HCT116 (cell line): ENCODE measurements around the gene UXS1. TPM values are rescaled to one million over a fixed set of nuclear protein-coding genes. Genes with fewer than 3 reads are reported as not detected.

Experiments
- ATAC-seq: fragments of 200-7000 bp; cut with Tn5 transposase; 2 replicates; pipeline ENCODE4 v1.9.1; 2020; ENCODE audit warnings: mild to moderate bottlenecking, moderate library complexity
- BruUV-seq: library from RNA; stranded (reverse); fragments of 400-500 nt; replicated peaks from 2 replicates; lab custom pipeline; 2021; lab: Mats Ljungman, UMichigan
- CTCF ChIA-PET: fragments of 300-600 bp; sonication (Branson Sonifier 250); formaldehyde crosslinking; loops from one replicate; lab custom pipeline; 2021; ENCODE audit warnings: antibody characterized with exemption; lab: Charles Lee
- POLR2A ChIA-PET: fragments of 300-600, 350-600 bp; sonication (Branson Sonifier 250); formaldehyde crosslinking; loops from one replicate; lab custom pipeline; 2021; ENCODE audit warnings: antibody characterized with exemption; lab: Charles Lee
- RAD21 ChIA-PET, 2 experiments: fragments of 300-600 bp; sonication (Branson Sonifier 250); formaldehyde crosslinking; loops; one replicate each; lab custom pipeline; 2023; ENCODE audit warnings: low total read pairs in 2 of 2; ENCODE audit not compliant: uncharacterized antibody in 2 of 2, unreplicated experiment in 2 of 2, low non-redundant PET in 1 of 2; lab: Charles Lee
- DNase-seq: peaks from one replicate; pipeline ENCODE4 v3.0.0-alpha.2; 2010; ENCODE audit warnings: low read depth, low spot score
- H2AFZ ChIP-seq: fragments of 200-600 bp; shearing (Covaris generic), sonication (generic); 2 replicates; pipeline ENCODE4 v1.6.1; 2017; ENCODE audit warnings: low read depth, mixed run types, mixed read lengths, antibody characterized with exemption, low read length; ENCODE audit not compliant: poor library complexity, severe bottlenecking
- H3K27ac ChIP-seq: 2 replicates; pipeline ENCODE4 v1.5.1; 2012; ENCODE audit warnings: low read depth, low read length
- H3K27me3 ChIP-seq: fragments of 200-600 bp; sonication (generic); 2 replicates; pipeline ENCODE4 v1.6.1; 2016; ENCODE audit warnings: mixed run types, low read length, mixed read lengths; ENCODE audit not compliant: insufficient read depth
- H3K36me3 ChIP-seq, 2 experiments: fragments of 200-500 bp in 1 of 2; fragments of 200-600 bp in 1 of 2; sonication (Bioruptor generic) in 1 of 2; sonication (generic) in 1 of 2; 2 replicates each; pipeline versions ENCODE4 v1.5.1 to v1.6.1; 2014 to 2016; ENCODE audit warnings: low read length in 2 of 2, inconsistent platforms in 1 of 2, mixed read lengths in 1 of 2, mixed run types in 1 of 2; ENCODE audit not compliant: insufficient read depth in 2 of 2, control insufficient read depth in 1 of 2
- H3K4me1 ChIP-seq, 2 experiments: fragments of 200-600 bp in 1 of 2; sonication (generic) in 1 of 2; 2 replicates each; pipeline versions ENCODE4 v1.5.1 to v1.6.1; 2012 to 2017; ENCODE audit warnings: low read length in 2 of 2, inconsistent platforms in 1 of 2, mild to moderate bottlenecking in 1 of 2, mixed read lengths in 1 of 2, mixed run types in 1 of 2, moderate library complexity in 1 of 2; ENCODE audit not compliant: insufficient read depth in 2 of 2, control insufficient read depth in 1 of 2
- H3K4me2 ChIP-seq: fragments of 200-600 bp; sonication (generic); 2 replicates; pipeline ENCODE4 v1.6.1; 2017; ENCODE audit warnings: mixed run types, low read length, mixed read lengths
- H3K4me3 ChIP-seq, 2 experiments: fragments of 200-600 bp in 1 of 2; sonication (generic) in 1 of 2; replicated peaks in 1 of 2; 2 replicates each; pipeline ENCODE4 v1.5.1; 2011 to 2016; ENCODE audit warnings: low read length in 2 of 2, control low read depth in 1 of 2, low read depth in 1 of 2, mild to moderate bottlenecking in 1 of 2, mixed read lengths in 1 of 2, mixed run types in 1 of 2
- H3K79me2 ChIP-seq: fragments of 200-600 bp; sonication (generic); 2 replicates; pipeline ENCODE4 v1.6.1; 2017; ENCODE audit warnings: mild to moderate bottlenecking, mixed run types, low read length, moderate library complexity, mixed read lengths; ENCODE audit not compliant: insufficient read depth
- H3K9ac ChIP-seq: fragments of 200-600 bp; sonication (generic); 2 replicates; pipeline ENCODE4 v1.6.1; 2016; ENCODE audit warnings: low read length, mixed read lengths
- H3K9me2 ChIP-seq: fragments of 200-600 bp; sonication (generic), shearing (Covaris generic); 2 replicates; pipeline ENCODE4 v1.6.1; 2017; ENCODE audit warnings: mixed run types, mild to moderate bottlenecking, moderate library complexity; ENCODE audit not compliant: insufficient read depth
- H3K9me3 ChIP-seq, 2 experiments: fragments of 200-500 bp in 1 of 2; fragments of 200-600 bp in 1 of 2; sonication (Bioruptor generic) in 1 of 2; sonication (generic) in 1 of 2; 2 replicates each; pipeline ENCODE4 v1.6.1; 2014 to 2017; ENCODE audit warnings: low read length in 2 of 2, mixed read lengths in 2 of 2, inconsistent platforms in 1 of 2, low read depth in 1 of 2, mild to moderate bottlenecking in 1 of 2, mixed run types in 1 of 2, moderate library complexity in 1 of 2; ENCODE audit not compliant: control insufficient read depth in 1 of 2, insufficient read depth in 1 of 2
- H4K20me1 ChIP-seq: fragments of 200-600 bp; sonication (generic), shearing (Covaris generic); 2 replicates; pipeline ENCODE4 v1.6.1; 2017; ENCODE audit warnings: mixed run types, mild to moderate bottlenecking, moderate library complexity; ENCODE audit not compliant: insufficient read depth
- CBX3 ChIP-seq: IDR thresholded peaks from 2 replicates; pipeline ENCODE4 v1.6.1; 2012; ENCODE audit warnings: low read depth
- EGR1 ChIP-seq: IDR thresholded peaks from 2 replicates; pipeline ENCODE4 v1.6.1; 2012; ENCODE audit warnings: low read depth
- ELF1 ChIP-seq: IDR thresholded peaks from 2 replicates; pipeline ENCODE4 v1.6.1; 2012; ENCODE audit warnings: low read depth, borderline replicate concordance
- FOSL1 ChIP-seq: IDR thresholded peaks from 2 replicates; pipeline ENCODE4 v1.6.1; 2012; ENCODE audit warnings: low read depth
- RAD21 ChIP-seq: IDR thresholded peaks from 2 replicates; pipeline ENCODE4 v1.6.1; 2012; ENCODE audit warnings: low read depth, mild to moderate bottlenecking
- SP1 ChIP-seq: IDR thresholded peaks from 2 replicates; pipeline ENCODE4 v1.6.1; 2012; ENCODE audit warnings: low read depth
- TCF7L2 ChIP-seq: IDR thresholded peaks from 2 replicates; pipeline ENCODE4 v1.7.0; 2011; ENCODE audit warnings: borderline replicate concordance, inconsistent platforms; ENCODE audit not compliant: insufficient read depth, insufficient read length; ENCODE audit errors: extremely low read depth
- YY1 ChIP-seq: IDR thresholded peaks from 2 replicates; pipeline ENCODE4 v1.6.1; 2011; ENCODE audit warnings: low read length, low read depth, moderate library complexity, mild to moderate bottlenecking; ENCODE audit not compliant: insufficient replicate concordance; ENCODE audit errors: extremely low read depth
- ZFX ChIP-seq: fragments of 450-650 bp; IDR thresholded peaks from 2 replicates; pipeline ENCODE4 v1.6.1; 2017
- intact Hi-C: fragments of 100-400 bp; cut with micrococcal nuclease; formaldehyde crosslinking; loops from 2 replicates; pipeline ENCODE4 v1.10.0; 2022
- total RNA-seq: library from RNA; stranded (reverse); gene quantifications from one replicate; pipeline ENCODE4 v1.2.1, GENCODE V29; 2021; ENCODE audit not compliant: unreplicated experiment
- TF ChIP-seq, protein P1 (sequence below): IDR thresholded peaks from 2 replicates; pipeline ENCODE4 v1.6.1; 2012; ENCODE audit warnings: low read depth
- TF ChIP-seq, protein P2 (sequence below), 3 experiments: fragments of 200-600 bp in 1 of 3; sonication (generic) in 1 of 3; IDR thresholded peaks in 2 of 3; conservative IDR thresholded peaks in 1 of 3; 2 replicates each; pipeline ENCODE4 v1.5.1; 2012 to 2017; ENCODE audit warnings: low read depth in 2 of 3, low read length in 2 of 3, antibody characterized with exemption in 1 of 3, borderline replicate concordance in 1 of 3, control low read depth in 1 of 3, mild to moderate bottlenecking in 1 of 3, mixed read lengths in 1 of 3, mixed run types in 1 of 3, moderate library complexity in 1 of 3; ENCODE audit not compliant: insufficient read depth in 1 of 3
- TF ChIP-seq, protein P3 (sequence below): IDR thresholded peaks from 2 replicates; pipeline ENCODE4 v1.6.1; 2011; ENCODE audit warnings: mild to moderate bottlenecking, low read length, moderate library complexity; ENCODE audit not compliant: insufficient replicate concordance; ENCODE audit errors: extremely low read depth

The UXS1 gene
- total RNA-seq, 1 experiment from 2014 or later: 45.7 TPM

DNA sequence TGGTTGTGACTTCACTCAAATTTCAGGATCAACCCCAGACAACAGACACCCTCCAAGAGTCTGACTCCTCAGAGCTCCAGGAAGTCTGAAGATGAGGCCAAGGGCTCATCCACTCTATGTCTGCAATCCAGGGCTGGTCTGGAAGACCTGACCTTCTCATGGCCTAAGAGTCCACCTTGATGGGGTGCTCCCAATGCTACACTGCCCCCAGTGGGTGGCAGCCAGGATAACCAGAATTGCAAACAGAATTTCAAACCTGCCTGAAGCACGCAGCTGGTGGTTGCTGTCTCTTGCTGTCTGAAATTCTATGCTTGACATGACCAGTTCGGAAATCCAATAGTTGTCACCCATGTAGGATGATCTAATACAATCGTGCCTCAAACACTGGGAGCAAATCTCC lies 96.0 kb downstream of the UXS1 start:
- DNase-seq (no peak), ATAC-seq (peak; percentile 75)
- H3K9ac ChIP-seq: no peak overlapping the region
- H3K9me3 ChIP-seq: no peaks in the 10 kb centered on the region
- no TSS peak for BruUV-seq
- ChIA-PET POLR2A (no interaction called here), CTCF (interaction anchor here (0.8 to 1.9 kb wide), 2 partner anchors 445 to 521 kb away, joined by 3 to 4 read pairs; no protein-coding TSS in a partner anchor), RAD21 (no interaction called here)
- no peaks in the 10 kb centered on the region for H3K79me2 ChIP-seq
- H3K27ac ChIP-seq: no peak overlapping the region
- H3K4me3 ChIP-seq: no peak overlapping the region
- no peaks in the 10 kb centered on the region for H3K27me3 ChIP-seq
- no peaks in the 10 kb centered on the region for H3K4me1 ChIP-seq
- H3K36me3 ChIP-seq: peaks cover 0 to 12% of the 10 kb centered on the region in 2 experiments; a peak in 2 of 4 replicates
- intact Hi-C loops: loop anchor here (1.0 kb wide), 1 partner anchor 522 kb away; no protein-coding TSS in a partner anchor
- no peaks in the 10 kb centered on the region; the same call in 1 of the 2 replicates for H4K20me1 ChIP-seq
- H2AFZ ChIP-seq: no peak overlapping the region
- no peaks in the 10 kb centered on the region for H3K9me2 ChIP-seq
- TF ChIP-seq SP1: no peak
- TF ChIP-seq ZFX: no peak
- TF ChIP-seq TCF7L2: no peak
- TF ChIP-seq EGR1: no peak
- no peak for TF ChIP-seq FOSL1
- no peak for TF ChIP-seq YY1
- TF ChIP-seq, protein P1, sequence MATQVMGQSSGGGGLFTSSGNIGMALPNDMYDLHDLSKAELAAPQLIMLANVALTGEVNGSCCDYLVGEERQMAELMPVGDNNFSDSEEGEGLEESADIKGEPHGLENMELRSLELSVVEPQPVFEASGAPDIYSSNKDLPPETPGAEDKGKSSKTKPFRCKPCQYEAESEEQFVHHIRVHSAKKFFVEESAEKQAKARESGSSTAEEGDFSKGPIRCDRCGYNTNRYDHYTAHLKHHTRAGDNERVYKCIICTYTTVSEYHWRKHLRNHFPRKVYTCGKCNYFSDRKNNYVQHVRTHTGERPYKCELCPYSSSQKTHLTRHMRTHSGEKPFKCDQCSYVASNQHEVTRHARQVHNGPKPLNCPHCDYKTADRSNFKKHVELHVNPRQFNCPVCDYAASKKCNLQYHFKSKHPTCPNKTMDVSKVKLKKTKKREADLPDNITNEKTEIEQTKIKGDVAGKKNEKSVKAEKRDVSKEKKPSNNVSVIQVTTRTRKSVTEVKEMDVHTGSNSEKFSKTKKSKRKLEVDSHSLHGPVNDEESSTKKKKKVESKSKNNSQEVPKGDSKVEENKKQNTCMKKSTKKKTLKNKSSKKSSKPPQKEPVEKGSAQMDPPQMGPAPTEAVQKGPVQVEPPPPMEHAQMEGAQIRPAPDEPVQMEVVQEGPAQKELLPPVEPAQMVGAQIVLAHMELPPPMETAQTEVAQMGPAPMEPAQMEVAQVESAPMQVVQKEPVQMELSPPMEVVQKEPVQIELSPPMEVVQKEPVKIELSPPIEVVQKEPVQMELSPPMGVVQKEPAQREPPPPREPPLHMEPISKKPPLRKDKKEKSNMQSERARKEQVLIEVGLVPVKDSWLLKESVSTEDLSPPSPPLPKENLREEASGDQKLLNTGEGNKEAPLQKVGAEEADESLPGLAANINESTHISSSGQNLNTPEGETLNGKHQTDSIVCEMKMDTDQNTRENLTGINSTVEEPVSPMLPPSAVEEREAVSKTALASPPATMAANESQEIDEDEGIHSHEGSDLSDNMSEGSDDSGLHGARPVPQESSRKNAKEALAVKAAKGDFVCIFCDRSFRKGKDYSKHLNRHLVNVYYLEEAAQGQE: no peak
- peak; percentile 67 for TF ChIP-seq RAD21
- no peak for TF ChIP-seq CBX3
- no peak for TF ChIP-seq ELF1
- TF ChIP-seq, protein P2, sequence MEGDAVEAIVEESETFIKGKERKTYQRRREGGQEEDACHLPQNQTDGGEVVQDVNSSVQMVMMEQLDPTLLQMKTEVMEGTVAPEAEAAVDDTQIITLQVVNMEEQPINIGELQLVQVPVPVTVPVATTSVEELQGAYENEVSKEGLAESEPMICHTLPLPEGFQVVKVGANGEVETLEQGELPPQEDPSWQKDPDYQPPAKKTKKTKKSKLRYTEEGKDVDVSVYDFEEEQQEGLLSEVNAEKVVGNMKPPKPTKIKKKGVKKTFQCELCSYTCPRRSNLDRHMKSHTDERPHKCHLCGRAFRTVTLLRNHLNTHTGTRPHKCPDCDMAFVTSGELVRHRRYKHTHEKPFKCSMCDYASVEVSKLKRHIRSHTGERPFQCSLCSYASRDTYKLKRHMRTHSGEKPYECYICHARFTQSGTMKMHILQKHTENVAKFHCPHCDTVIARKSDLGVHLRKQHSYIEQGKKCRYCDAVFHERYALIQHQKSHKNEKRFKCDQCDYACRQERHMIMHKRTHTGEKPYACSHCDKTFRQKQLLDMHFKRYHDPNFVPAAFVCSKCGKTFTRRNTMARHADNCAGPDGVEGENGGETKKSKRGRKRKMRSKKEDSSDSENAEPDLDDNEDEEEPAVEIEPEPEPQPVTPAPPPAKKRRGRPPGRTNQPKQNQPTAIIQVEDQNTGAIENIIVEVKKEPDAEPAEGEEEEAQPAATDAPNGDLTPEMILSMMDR (IDR thresholded peaks at IDR 0.05 in 2 of 3, conservative IDR thresholded peaks at IDR 0.05 in 1 of 3; ENCODE audit: borderline replicate concordance in 1 of 3, insufficient read depth in 1 of 3, low read depth in 2 of 3, low read length in 2 of 3): peak; percentile 15 to 57 (median 57); a peak in 4 of 6 replicates
- TF ChIP-seq, protein P3, sequence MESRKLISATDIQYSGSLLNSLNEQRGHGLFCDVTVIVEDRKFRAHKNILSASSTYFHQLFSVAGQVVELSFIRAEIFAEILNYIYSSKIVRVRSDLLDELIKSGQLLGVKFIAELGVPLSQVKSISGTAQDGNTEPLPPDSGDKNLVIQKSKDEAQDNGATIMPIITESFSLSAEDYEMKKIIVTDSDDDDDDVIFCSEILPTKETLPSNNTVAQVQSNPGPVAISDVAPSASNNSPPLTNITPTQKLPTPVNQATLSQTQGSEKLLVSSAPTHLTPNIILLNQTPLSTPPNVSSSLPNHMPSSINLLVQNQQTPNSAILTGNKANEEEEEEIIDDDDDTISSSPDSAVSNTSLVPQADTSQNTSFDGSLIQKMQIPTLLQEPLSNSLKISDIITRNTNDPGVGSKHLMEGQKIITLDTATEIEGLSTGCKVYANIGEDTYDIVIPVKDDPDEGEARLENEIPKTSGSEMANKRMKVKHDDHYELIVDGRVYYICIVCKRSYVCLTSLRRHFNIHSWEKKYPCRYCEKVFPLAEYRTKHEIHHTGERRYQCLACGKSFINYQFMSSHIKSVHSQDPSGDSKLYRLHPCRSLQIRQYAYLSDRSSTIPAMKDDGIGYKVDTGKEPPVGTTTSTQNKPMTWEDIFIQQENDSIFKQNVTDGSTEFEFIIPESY: no peak
- H3K4me2 ChIP-seq: no peak overlapping the region
